GM23338 (cell line): ENCODE results near the gene AQP6. TPM values are rescaled to one million over a fixed set of nuclear protein-coding genes. Genes with fewer than 3 reads are reported as not detected.

Experiments used
- ATAC-seq: fragments of 200-7000 bp; cut with Tn5 transposase; 3 replicates; pipeline ENCODE4 v1.9.1; 2020
- DNase-seq: peaks from one replicate; pipeline ENCODE4 v3.0.0-alpha.2; 2015; ENCODE audit warnings: low spot score
- H2AFZ ChIP-seq: fragments of 200-600 bp; sonication (generic); 2 replicates; pipeline ENCODE4 v1.8.0; 2016; ENCODE audit warnings: antibody characterized with exemption, mild to moderate bottlenecking, moderate library complexity
- H3F3A ChIP-seq: fragments of 200-600 bp; sonication (generic); replicated peaks from 2 replicates; pipeline ENCODE4 v1.8.0; 2017; ENCODE audit warnings: antibody characterized with exemption, mixed run types, low read depth
- H3K27ac ChIP-seq: fragments of 200-600 bp; sonication (generic); 2 replicates; pipeline ENCODE4 v1.6.1; 2016; ENCODE audit warnings: low read depth
- H3K27me3 ChIP-seq: fragments of 200-600 bp; sonication (generic); 2 replicates; pipeline ENCODE4 v1.8.0; 2016; ENCODE audit warnings: mild to moderate bottlenecking, mixed run types, moderate library complexity; ENCODE audit not compliant: insufficient read depth
- H3K36me3 ChIP-seq: fragments of 200-600 bp; sonication (generic); 2 replicates; pipeline ENCODE4 v1.8.0; 2016; ENCODE audit warnings: mild to moderate bottlenecking; ENCODE audit not compliant: insufficient read depth
- H3K4me1 ChIP-seq: fragments of 200-600 bp; sonication (generic); 2 replicates; pipeline ENCODE4 v1.8.0; 2016; ENCODE audit warnings: mild to moderate bottlenecking, moderate library complexity; ENCODE audit not compliant: insufficient read depth
- H3K4me2 ChIP-seq: fragments of 200-600 bp; sonication (generic); 2 replicates; pipeline ENCODE4 v1.7.1; 2017; ENCODE audit warnings: mixed run types
- H3K4me3 ChIP-seq: fragments of 200-600 bp; sonication (generic); 2 replicates; pipeline ENCODE4 v1.6.1; 2016; ENCODE audit warnings: mixed run types
- H3K79me2 ChIP-seq: fragments of 200-600 bp; sonication (generic); replicated peaks from 2 replicates; pipeline ENCODE4 v1.8.0; 2017; ENCODE audit warnings: mild to moderate bottlenecking; ENCODE audit not compliant: insufficient read depth
- H3K9me2 ChIP-seq: fragments of 200-600 bp; sonication (generic); 2 replicates; pipeline ENCODE4 v1.8.0; 2017; ENCODE audit not compliant: insufficient read depth
- H4K20me1 ChIP-seq: fragments of 200-600 bp; sonication (generic); replicated peaks from 2 replicates; pipeline ENCODE4 v1.8.0; 2017; ENCODE audit warnings: mild to moderate bottlenecking; ENCODE audit not compliant: insufficient read depth
- H3K27ac Mint-ChIP-seq: 2 replicates; pipeline ENCODE4 v1.8.0; 2020; ENCODE audit warnings: inconsistent platforms, mild to moderate bottlenecking, moderate library complexity, mixed read lengths
- H3K27me3 Mint-ChIP-seq: 3 replicates; pipeline ENCODE4 v1.8.0; 2022; ENCODE audit warnings: low read depth, mild to moderate bottlenecking, moderate library complexity, mixed read lengths, inconsistent platforms; ENCODE audit not compliant: insufficient read depth, poor library complexity
- H3K36me3 Mint-ChIP-seq: 3 replicates; pipeline ENCODE4 v1.8.0; 2021; ENCODE audit warnings: low read depth, mild to moderate bottlenecking, inconsistent platforms, moderate library complexity, mixed read lengths
- H3K4me1 Mint-ChIP-seq: 3 replicates; pipeline ENCODE4 v1.8.0; 2020; ENCODE audit warnings: mild to moderate bottlenecking, inconsistent platforms, mixed read lengths
- H3K4me3 Mint-ChIP-seq: 3 replicates; pipeline ENCODE4 v1.8.0; 2021; ENCODE audit warnings: moderate library complexity, mild to moderate bottlenecking, inconsistent platforms, mixed read lengths
- H3K9me3 Mint-ChIP-seq: 3 replicates; pipeline ENCODE4 v1.8.0; 2020; ENCODE audit warnings: moderate library complexity, mild to moderate bottlenecking, inconsistent platforms, mixed read lengths
- CREB1 ChIP-seq: fragments of 250-450 bp; sonication (Bioruptor Pico); IDR thresholded peaks from 2 replicates; pipeline ENCODE4 v1.5.0; 2020; ENCODE audit warnings: low read depth, mild to moderate bottlenecking, moderate library complexity
- CTCF ChIP-seq, 2 experiments: fragments of 200-600 bp in 1 of 2; sonication (generic) in 1 of 2; conservative IDR thresholded peaks; 2 replicates each; pipeline versions ENCODE4 v1.5.1 to v1.6.1; 2016 to 2017; ENCODE audit warnings: antibody characterized with exemption in 2 of 2, low read depth in 2 of 2, mild to moderate bottlenecking in 2 of 2, moderate library complexity in 1 of 2
- ETS1 ChIP-seq: IDR thresholded peaks from 2 replicates; pipeline ENCODE4 v1.6.1; 2016; ENCODE audit warnings: antibody characterized with exemption
- EZH2phosphoT487 ChIP-seq: fragments of 200-600 bp; sonication (generic); IDR thresholded peaks from one replicate; pipeline ENCODE4 v1.8.1; 2018; ENCODE audit warnings: antibody characterized with exemption; ENCODE audit not compliant: unreplicated experiment
- JUNB ChIP-seq: IDR thresholded peaks from one replicate; pipeline ENCODE4 v1.6.1; 2016; ENCODE audit warnings: antibody characterized with exemption; ENCODE audit not compliant: unreplicated experiment
- POLR2AphosphoS5 ChIP-seq: IDR thresholded peaks from 2 replicates; pipeline ENCODE4 v1.6.1; 2016; ENCODE audit warnings: antibody characterized with exemption, low read depth
- REST ChIP-seq: IDR thresholded peaks from one replicate; pipeline ENCODE4 v1.6.1; 2018; ENCODE audit warnings: antibody characterized with exemption; ENCODE audit not compliant: unreplicated experiment
- ZNF114 ChIP-seq: fragments of 250-450 bp; sonication (Bioruptor Pico); IDR thresholded peaks from 2 replicates; pipeline ENCODE4 v1.5.0; 2020; ENCODE audit warnings: mild to moderate bottlenecking, moderate library complexity
- ZNF462 ChIP-seq: fragments of 250-450 bp; sonication (Bioruptor Pico); IDR thresholded peaks from 2 replicates; pipeline ENCODE4 v1.5.0; 2020; ENCODE audit warnings: mild to moderate bottlenecking, moderate library complexity
- polyA plus RNA-seq: library from polyadenylated mRNA; unstranded; fragments of >200 nt; fragmentation: Nextera tagmentation; extraction: Ambion mirVana; gene quantifications from 2 replicates; pipeline ENCODE4 v1.2.1, GENCODE V29; 2016
- total RNA-seq: library from RNA; depleted of rRNA; stranded (reverse); fragments of >200 nt; shearing (Covaris generic); gene quantifications from 2 replicates; pipeline ENCODE4 v1.2.3, GENCODE V29; 2014

Gene AQP6
- total and polyA plus RNA-seq, 2 experiments from 2014 or later: 0.08 TPM; not detected in 1

GRCh38 chr12:49990273-49990672 is 17.5 kb downstream of the AQP6 start:
- Histone ChIP-seq H3K4me1 (peaks cover 3% of the 10 kb centered on the region; the same call in 1 of the 2 replicates), H3K4me3 (no peak overlapping the region), H3K79me2 (no peaks in the 10 kb centered on the region), H3K36me3 (peaks cover 51% of the 10 kb centered on the region), H3F3A (no peaks in the 10 kb centered on the region), H3K27me3 (no peaks in the 10 kb centered on the region), H3K4me2 (no peak overlapping the region), H3K9me2 (no peaks in the 10 kb centered on the region), H4K20me1 (peaks cover 4% of the 10 kb centered on the region), H2AFZ (no peak overlapping the region), H3K27ac (no peak overlapping the region)
- Mint-ChIP-seq H3K27ac (no peak overlapping the region), H3K4me1 (peaks cover 11% of the 10 kb centered on the region), H3K27me3 (no peaks in the 10 kb centered on the region), H3K36me3 (peaks cover 58% of the 10 kb centered on the region), H3K4me3 (no peak overlapping the region), H3K9me3 (no peaks in the 10 kb centered on the region)
- ATAC-seq (no peak), DNase-seq (no peak)
- TF ChIP-seq ZNF114 (CRISPR knock-in tag) (no peak), JUNB (no peak), ZNF462 (CRISPR knock-in tag) (no peak)

DNA sequence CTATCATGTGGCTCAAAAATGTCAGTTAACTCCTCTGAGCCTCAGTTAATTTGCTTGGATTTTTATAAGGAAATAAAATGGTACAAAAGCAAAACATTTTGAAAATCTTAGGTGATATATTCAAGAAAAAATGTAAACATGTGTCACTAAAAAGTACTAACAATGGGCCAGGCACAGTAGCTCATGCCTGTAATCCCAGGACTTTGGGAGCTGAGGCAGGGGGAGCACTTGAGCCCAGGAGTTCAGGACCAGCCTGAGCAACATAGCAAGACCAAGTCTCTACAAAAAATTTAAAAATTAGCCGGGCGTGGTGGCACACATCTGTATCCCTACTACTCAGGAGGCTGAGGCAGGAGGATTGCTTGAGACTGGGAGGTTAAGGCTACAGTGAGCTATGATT is 25.7 kb downstream of the AQP6 start:
- Histone ChIP-seq H3K4me3 (no peak overlapping the region), H3K27me3 (no peaks in the 10 kb centered on the region), H3K4me2 (no peak overlapping the region), H3K9me2 (no peaks in the 10 kb centered on the region), H3K4me1 (no peaks in the 10 kb centered on the region), H4K20me1 (peaks cover 2% of the 10 kb centered on the region; the same call in 1 of the 2 replicates), H3K79me2 (no peaks in the 10 kb centered on the region), H3K27ac (no peak overlapping the region), H3K36me3 (peaks cover 47% of the 10 kb centered on the region), H3F3A (no peaks in the 10 kb centered on the region), H2AFZ (no peak overlapping the region)
- DNase-seq (no peak), ATAC-seq (no peak)
- Mint-ChIP-seq H3K27ac (no peak overlapping the region), H3K27me3 (no peaks in the 10 kb centered on the region), H3K36me3 (peaks cover 74% of the 10 kb centered on the region), H3K4me3 (no peak overlapping the region), H3K4me1 (no peaks in the 10 kb centered on the region), H3K9me3 (no peaks in the 10 kb centered on the region)
- TF ChIP-seq REST (no peak), POLR2AphosphoS5 (no peak), ETS1 (no peak), CTCF (conservative IDR thresholded peaks at IDR 0.05; ENCODE audit: low read depth in 2 of 2) (peak in 1 of 2 experiments; percentile 30; a peak in 2 of 4 replicates), CREB1 (no peak), EZH2phosphoT487 (no peak)
